Stromal cell of bone marrow (primary cell): ENCODE results near the gene NUP43.
"Not testable (repeated sequence)": the region's sequence is repeated elsewhere in the genome, so short reads cannot be mapped to it uniquely, and the experiment has no call there.

Experiments used
- DNase-seq: peaks from one replicate; pipeline ENCODE4 v3.0.0-alpha.2; 2012; ENCODE audit warnings: low read depth

The NUP43 gene

GRCh38 chr6:149691201-149691600 is 55.1 kb downstream of the NUP43 start:
- DNase-seq, result no peak

GRCh38 chr6:149686230-149686629 is 60.1 kb downstream of the NUP43 start:
- DNase-seq, result no peak

DNA sequence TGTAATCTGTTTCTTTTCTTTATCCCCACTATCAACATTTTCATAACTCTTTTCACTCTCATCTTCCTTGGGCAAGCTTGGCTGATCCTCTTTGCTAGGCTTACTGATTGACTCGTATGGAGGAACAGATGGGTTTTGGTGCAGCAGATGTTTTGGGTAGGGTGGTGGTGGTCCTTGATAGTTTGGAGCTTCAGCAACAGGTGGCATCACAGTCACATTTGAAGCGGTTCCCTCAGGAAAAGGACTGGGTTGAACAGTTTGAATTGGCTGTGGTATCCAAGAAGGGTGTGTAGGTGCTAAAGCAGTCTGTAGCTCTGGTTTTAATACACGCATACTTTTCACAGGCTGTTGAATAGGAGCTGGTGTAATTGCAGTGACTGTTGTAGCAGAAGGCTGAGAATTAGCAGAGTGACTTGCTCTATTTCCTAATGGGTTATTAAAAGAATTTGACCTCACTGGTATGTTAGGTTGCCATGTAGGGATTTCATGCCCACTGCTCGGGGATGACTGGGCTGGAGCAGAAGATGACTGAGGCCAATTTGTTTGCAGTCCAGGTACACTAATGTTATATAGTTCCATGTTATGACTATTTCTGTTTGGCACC is 63.0 kb downstream of the NUP43 start:
- DNase-seq, result no peak

GRCh38 chr6:149681845-149682244 is 64.5 kb downstream of the NUP43 start:
- not testable (repeated sequence) for DNase-seq

GRCh38 chr6:149681209-149681608 is 65.1 kb downstream of the NUP43 start:
- DNase-seq, result no peak

- no peak for DNase-seq
Measured at GRCh38 chr6:149680503-149680902, 65.8 kb downstream of the NUP43 start.
